GM23338 (cell line): ENCODE data around the gene RAB3GAP1. TPM values are rescaled to one million over a fixed set of nuclear protein-coding genes. Genes with fewer than 3 reads are reported as not detected.

Source experiments
- ATAC-seq: fragments of 200-7000 bp; cut with Tn5 transposase; 3 replicates; pipeline ENCODE4 v1.9.1; 2020
- DNase-seq: peaks from one replicate; pipeline ENCODE4 v3.0.0-alpha.2; 2015; ENCODE audit warnings: low spot score
- H2AFZ ChIP-seq: fragments of 200-600 bp; sonication (generic); 2 replicates; pipeline ENCODE4 v1.8.0; 2016; ENCODE audit warnings: antibody characterized with exemption, mild to moderate bottlenecking, moderate library complexity
- H3F3A ChIP-seq: fragments of 200-600 bp; sonication (generic); replicated peaks from 2 replicates; pipeline ENCODE4 v1.8.0; 2017; ENCODE audit warnings: antibody characterized with exemption, mixed run types, low read depth
- H3K27ac ChIP-seq: fragments of 200-600 bp; sonication (generic); 2 replicates; pipeline ENCODE4 v1.6.1; 2016; ENCODE audit warnings: low read depth
- H3K27me3 ChIP-seq: fragments of 200-600 bp; sonication (generic); 2 replicates; pipeline ENCODE4 v1.8.0; 2016; ENCODE audit warnings: mild to moderate bottlenecking, mixed run types, moderate library complexity; ENCODE audit not compliant: insufficient read depth
- H3K36me3 ChIP-seq: fragments of 200-600 bp; sonication (generic); 2 replicates; pipeline ENCODE4 v1.8.0; 2016; ENCODE audit warnings: mild to moderate bottlenecking; ENCODE audit not compliant: insufficient read depth
- H3K4me1 ChIP-seq: fragments of 200-600 bp; sonication (generic); 2 replicates; pipeline ENCODE4 v1.8.0; 2016; ENCODE audit warnings: mild to moderate bottlenecking, moderate library complexity; ENCODE audit not compliant: insufficient read depth
- H3K4me2 ChIP-seq: fragments of 200-600 bp; sonication (generic); 2 replicates; pipeline ENCODE4 v1.7.1; 2017; ENCODE audit warnings: mixed run types
- H3K4me3 ChIP-seq: fragments of 200-600 bp; sonication (generic); 2 replicates; pipeline ENCODE4 v1.6.1; 2016; ENCODE audit warnings: mixed run types
- H3K79me2 ChIP-seq: fragments of 200-600 bp; sonication (generic); replicated peaks from 2 replicates; pipeline ENCODE4 v1.8.0; 2017; ENCODE audit warnings: mild to moderate bottlenecking; ENCODE audit not compliant: insufficient read depth
- H3K9me2 ChIP-seq: fragments of 200-600 bp; sonication (generic); 2 replicates; pipeline ENCODE4 v1.8.0; 2017; ENCODE audit not compliant: insufficient read depth
- H4K20me1 ChIP-seq: fragments of 200-600 bp; sonication (generic); replicated peaks from 2 replicates; pipeline ENCODE4 v1.8.0; 2017; ENCODE audit warnings: mild to moderate bottlenecking; ENCODE audit not compliant: insufficient read depth
- H3K27ac Mint-ChIP-seq: 2 replicates; pipeline ENCODE4 v1.8.0; 2020; ENCODE audit warnings: inconsistent platforms, mild to moderate bottlenecking, moderate library complexity, mixed read lengths
- H3K27me3 Mint-ChIP-seq: 3 replicates; pipeline ENCODE4 v1.8.0; 2022; ENCODE audit warnings: low read depth, mild to moderate bottlenecking, moderate library complexity, mixed read lengths, inconsistent platforms; ENCODE audit not compliant: insufficient read depth, poor library complexity
- H3K36me3 Mint-ChIP-seq: 3 replicates; pipeline ENCODE4 v1.8.0; 2021; ENCODE audit warnings: low read depth, mild to moderate bottlenecking, inconsistent platforms, moderate library complexity, mixed read lengths
- H3K4me1 Mint-ChIP-seq: 3 replicates; pipeline ENCODE4 v1.8.0; 2020; ENCODE audit warnings: mild to moderate bottlenecking, inconsistent platforms, mixed read lengths
- H3K4me3 Mint-ChIP-seq: 3 replicates; pipeline ENCODE4 v1.8.0; 2021; ENCODE audit warnings: moderate library complexity, mild to moderate bottlenecking, inconsistent platforms, mixed read lengths
- H3K9me3 Mint-ChIP-seq: 3 replicates; pipeline ENCODE4 v1.8.0; 2020; ENCODE audit warnings: moderate library complexity, mild to moderate bottlenecking, inconsistent platforms, mixed read lengths
- CREB1 ChIP-seq: fragments of 250-450 bp; sonication (Bioruptor Pico); IDR thresholded peaks from 2 replicates; pipeline ENCODE4 v1.5.0; 2020; ENCODE audit warnings: low read depth, mild to moderate bottlenecking, moderate library complexity
- EZH2 ChIP-seq: fragments of 200-600 bp; sonication (generic); IDR thresholded peaks from one replicate; pipeline ENCODE4 v1.8.0; 2017; ENCODE audit warnings: antibody characterized with exemption, mild to moderate bottlenecking, low read depth; ENCODE audit not compliant: unreplicated experiment
- JUNB ChIP-seq: IDR thresholded peaks from one replicate; pipeline ENCODE4 v1.6.1; 2016; ENCODE audit warnings: antibody characterized with exemption; ENCODE audit not compliant: unreplicated experiment
- POLR2AphosphoS5 ChIP-seq: IDR thresholded peaks from 2 replicates; pipeline ENCODE4 v1.6.1; 2016; ENCODE audit warnings: antibody characterized with exemption, low read depth
- STAT1 ChIP-seq: IDR thresholded peaks from one replicate; pipeline ENCODE4 v1.6.1; 2016; ENCODE audit warnings: antibody characterized with exemption; ENCODE audit not compliant: unreplicated experiment
- ZNF114 ChIP-seq: fragments of 250-450 bp; sonication (Bioruptor Pico); IDR thresholded peaks from 2 replicates; pipeline ENCODE4 v1.5.0; 2020; ENCODE audit warnings: mild to moderate bottlenecking, moderate library complexity
- ZNF331 ChIP-seq: fragments of 250-450 bp; sonication (Bioruptor Pico); IDR thresholded peaks from 2 replicates; pipeline ENCODE4 v1.5.0; 2020; ENCODE audit warnings: low read depth, mild to moderate bottlenecking, moderate library complexity
- long read RNA-seq: library from polyadenylated mRNA; unstranded; transcript quantifications from one replicate; pipeline ENCODE4 v2.0.0, GENCODE V29; 2020; ENCODE audit not compliant: unreplicated experiment
- polyA plus RNA-seq: library from polyadenylated mRNA; unstranded; fragments of >200 nt; fragmentation: Nextera tagmentation; extraction: Ambion mirVana; gene quantifications from 2 replicates; pipeline ENCODE4 v1.2.1, GENCODE V29; 2016
- total RNA-seq: library from RNA; depleted of rRNA; stranded (reverse); fragments of >200 nt; shearing (Covaris generic); gene quantifications from 2 replicates; pipeline ENCODE4 v1.2.3, GENCODE V29; 2014; rRNA removed
- TF ChIP-seq, protein P1 (sequence below): IDR thresholded peaks from 2 replicates; pipeline ENCODE4 v1.6.1; 2016; ENCODE audit warnings: antibody characterized with exemption
- TF ChIP-seq, protein P2 (sequence below): IDR thresholded peaks from one replicate; pipeline ENCODE4 v1.6.1; 2018; ENCODE audit warnings: antibody characterized with exemption; ENCODE audit not compliant: unreplicated experiment

Gene RAB3GAP1
- 32.2 and 40.4 TPM in 2 replicates for total RNA-seq
- 22.5 and 25.1 TPM in 2 replicates for polyA plus RNA-seq
- long read RNA-seq, full-length matches to known transcripts: 2 of 10 reads
- long read RNA-seq, partial matches to known transcripts: 6 of 10 reads
- long read RNA-seq, other reads (novel, unspliced or antisense): 2 of 10 reads

DNA sequence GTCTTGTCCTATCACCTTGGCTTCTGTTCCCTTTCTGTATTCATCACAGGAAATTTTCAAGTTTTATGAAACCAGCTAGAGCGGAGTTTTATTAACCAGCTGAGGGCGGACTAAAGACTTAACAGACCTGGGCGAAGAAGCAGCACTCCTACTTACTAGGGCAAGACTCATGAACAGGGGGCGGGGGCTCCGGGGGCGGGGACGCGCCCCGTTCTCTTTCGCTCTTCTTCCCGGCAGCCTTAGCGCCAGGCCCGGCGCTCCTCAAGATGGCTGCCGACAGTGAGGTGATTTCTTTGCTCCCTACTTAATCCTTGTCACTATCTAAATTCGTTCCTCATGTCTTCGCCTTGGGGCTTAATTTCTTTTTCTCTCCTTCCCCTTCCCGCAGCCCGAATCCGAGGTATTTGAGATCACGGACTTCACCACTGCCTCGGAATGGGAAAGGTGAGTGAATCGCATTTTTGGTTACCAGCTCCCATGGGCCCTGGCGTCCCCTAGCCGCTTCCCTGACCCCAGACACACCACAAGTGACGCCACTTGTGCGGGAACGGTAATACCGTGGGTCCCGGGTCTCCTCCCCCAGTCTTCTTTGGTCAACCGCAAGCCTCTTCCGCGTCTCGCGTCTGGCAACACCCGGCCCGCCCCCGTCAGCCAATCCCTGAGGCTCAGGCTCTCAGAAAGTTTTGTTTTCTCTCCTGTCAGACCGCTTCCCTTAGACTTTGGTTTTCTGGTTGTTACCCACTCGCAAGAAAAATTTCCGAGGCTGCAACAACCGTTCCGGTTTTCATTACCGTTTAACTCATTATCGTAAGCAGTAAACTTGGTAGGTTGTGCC is at the start of gene RAB3GAP1:
TSS of gene RAB3GAP1 (plus strand) at position 251 of the 835 bp plus-strand sequence. CDS start at position 267, 16 bp downstream.
- peak within 1 kb of the TSS; percentile 99 for H3K27ac Mint-ChIP-seq
- ATAC-seq: peak; percentile 97
- H3K4me3 Mint-ChIP-seq: peak within 1 kb of the TSS; percentile 100
- Histone ChIP-seq H3K4me1 (peaks cover 11% of the 10 kb centered on the region), H2AFZ (peak within 1 kb of the TSS; percentile 99), H3F3A (no peaks in the 10 kb centered on the region), H3K36me3 (no peaks in the 10 kb centered on the region), H3K79me2 (peaks cover 51% of the 10 kb centered on the region), H4K20me1 (peaks cover 11% of the 10 kb centered on the region), H3K4me2 (peak within 1 kb of the TSS; percentile 99), H3K27me3 (no peaks in the 10 kb centered on the region), H3K9me2 (no peaks in the 10 kb centered on the region), H3K4me3 (peak within 1 kb of the TSS; percentile 92), H3K27ac (peak within 1 kb of the TSS; percentile 95)
- TF ChIP-seq, protein P1, sequence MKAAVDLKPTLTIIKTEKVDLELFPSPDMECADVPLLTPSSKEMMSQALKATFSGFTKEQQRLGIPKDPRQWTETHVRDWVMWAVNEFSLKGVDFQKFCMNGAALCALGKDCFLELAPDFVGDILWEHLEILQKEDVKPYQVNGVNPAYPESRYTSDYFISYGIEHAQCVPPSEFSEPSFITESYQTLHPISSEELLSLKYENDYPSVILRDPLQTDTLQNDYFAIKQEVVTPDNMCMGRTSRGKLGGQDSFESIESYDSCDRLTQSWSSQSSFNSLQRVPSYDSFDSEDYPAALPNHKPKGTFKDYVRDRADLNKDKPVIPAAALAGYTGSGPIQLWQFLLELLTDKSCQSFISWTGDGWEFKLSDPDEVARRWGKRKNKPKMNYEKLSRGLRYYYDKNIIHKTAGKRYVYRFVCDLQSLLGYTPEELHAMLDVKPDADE: no peak
- TF ChIP-seq EZH2: no peak
- TF ChIP-seq STAT1: no peak
- TF ChIP-seq JUNB: no peak
- TF ChIP-seq POLR2AphosphoS5: peak; percentile 86
- TF ChIP-seq, protein P2, sequence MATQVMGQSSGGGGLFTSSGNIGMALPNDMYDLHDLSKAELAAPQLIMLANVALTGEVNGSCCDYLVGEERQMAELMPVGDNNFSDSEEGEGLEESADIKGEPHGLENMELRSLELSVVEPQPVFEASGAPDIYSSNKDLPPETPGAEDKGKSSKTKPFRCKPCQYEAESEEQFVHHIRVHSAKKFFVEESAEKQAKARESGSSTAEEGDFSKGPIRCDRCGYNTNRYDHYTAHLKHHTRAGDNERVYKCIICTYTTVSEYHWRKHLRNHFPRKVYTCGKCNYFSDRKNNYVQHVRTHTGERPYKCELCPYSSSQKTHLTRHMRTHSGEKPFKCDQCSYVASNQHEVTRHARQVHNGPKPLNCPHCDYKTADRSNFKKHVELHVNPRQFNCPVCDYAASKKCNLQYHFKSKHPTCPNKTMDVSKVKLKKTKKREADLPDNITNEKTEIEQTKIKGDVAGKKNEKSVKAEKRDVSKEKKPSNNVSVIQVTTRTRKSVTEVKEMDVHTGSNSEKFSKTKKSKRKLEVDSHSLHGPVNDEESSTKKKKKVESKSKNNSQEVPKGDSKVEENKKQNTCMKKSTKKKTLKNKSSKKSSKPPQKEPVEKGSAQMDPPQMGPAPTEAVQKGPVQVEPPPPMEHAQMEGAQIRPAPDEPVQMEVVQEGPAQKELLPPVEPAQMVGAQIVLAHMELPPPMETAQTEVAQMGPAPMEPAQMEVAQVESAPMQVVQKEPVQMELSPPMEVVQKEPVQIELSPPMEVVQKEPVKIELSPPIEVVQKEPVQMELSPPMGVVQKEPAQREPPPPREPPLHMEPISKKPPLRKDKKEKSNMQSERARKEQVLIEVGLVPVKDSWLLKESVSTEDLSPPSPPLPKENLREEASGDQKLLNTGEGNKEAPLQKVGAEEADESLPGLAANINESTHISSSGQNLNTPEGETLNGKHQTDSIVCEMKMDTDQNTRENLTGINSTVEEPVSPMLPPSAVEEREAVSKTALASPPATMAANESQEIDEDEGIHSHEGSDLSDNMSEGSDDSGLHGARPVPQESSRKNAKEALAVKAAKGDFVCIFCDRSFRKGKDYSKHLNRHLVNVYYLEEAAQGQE: no peak
- peaks cover 18% of the 10 kb centered on the region for H3K4me1 Mint-ChIP-seq
- H3K9me3 Mint-ChIP-seq: no peaks in the 10 kb centered on the region; the same call in 2 of the 3 replicates
- H3K36me3 Mint-ChIP-seq: peaks cover 21% of the 10 kb centered on the region
- DNase-seq: peak; percentile 92
- peaks cover 2% of the 10 kb centered on the region for H3K27me3 Mint-ChIP-seq

DNA sequence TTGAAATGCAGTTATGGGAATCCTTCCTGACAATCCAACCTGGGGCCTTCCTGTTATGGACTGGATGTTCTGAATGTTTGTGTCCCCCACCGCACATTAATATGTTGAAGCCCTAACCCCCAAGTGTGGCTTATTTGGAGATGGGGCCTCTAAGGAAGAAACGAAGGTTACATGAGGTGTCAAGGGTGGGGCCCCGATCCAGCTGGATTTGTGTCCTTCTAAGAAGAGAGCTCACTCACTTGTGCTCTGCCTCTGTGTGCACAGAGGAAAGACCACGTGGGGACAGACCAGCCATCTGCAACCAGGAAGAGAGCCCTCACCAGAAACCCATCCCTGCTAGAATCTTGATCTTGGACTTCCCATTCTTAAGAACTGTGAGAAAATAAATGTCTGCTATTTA is 49.3 kb upstream of the RAB3GAP1 start:
- H3K27me3 Mint-ChIP-seq: peaks cover 7% of the 10 kb centered on the region
- H3K4me3 Mint-ChIP-seq: no peak overlapping the region
- H3K4me1 ChIP-seq: peaks cover 6% of the 10 kb centered on the region; the same call in 1 of the 2 replicates
- no peak for TF ChIP-seq EZH2
- TF ChIP-seq, protein P2: no peak
- TF ChIP-seq JUNB: no peak
- no peak for TF ChIP-seq CREB1 (CRISPR knock-in tag)
- TF ChIP-seq POLR2AphosphoS5: no peak
- no peak for TF ChIP-seq ZNF114 (CRISPR knock-in tag)
- TF ChIP-seq, protein P1: no peak
- TF ChIP-seq STAT1: no peak
- no peak for TF ChIP-seq ZNF331 (CRISPR knock-in tag)

More for the DNA sequence above, 49.3 kb upstream of the RAB3GAP1 start:
- no peak overlapping the region for H2AFZ ChIP-seq
- no peaks in the 10 kb centered on the region for H3K27me3 ChIP-seq
- no peaks in the 10 kb centered on the region for H3K79me2 ChIP-seq
- Mint-ChIP-seq H3K9me3 (no peaks in the 10 kb centered on the region), H3K27ac (no peak overlapping the region), H3K4me1 (peaks cover 21% of the 10 kb centered on the region; the same call in 2 of the 3 replicates), H3K36me3 (no peaks in the 10 kb centered on the region)
- no peaks in the 10 kb centered on the region for H3K36me3 ChIP-seq
- no peaks in the 10 kb centered on the region for H4K20me1 ChIP-seq
- H3K4me3 ChIP-seq: no peak overlapping the region
- H3F3A ChIP-seq: no peaks in the 10 kb centered on the region
- DNase-seq: no peak
- no peak overlapping the region for H3K27ac ChIP-seq
- H3K4me2 ChIP-seq: no peak overlapping the region
- H3K9me2 ChIP-seq: no peaks in the 10 kb centered on the region
- ATAC-seq: no peak
